Measurements from ENCODE around the gene PRDM11.
"Not testable (repeated sequence)": the region's sequence is repeated elsewhere in the genome, so short reads cannot be mapped to it uniquely, and the experiment has no call there.

PRDM11 gene

GRCh38 chr11:45146072-45147016, at the start of gene PRDM11:
TSS of gene PRDM11 (plus strand) at chr11:45146639. CDS start at chr11:45181767, 35,128 bp downstream.
- DNase-seq: peak; percentile 41 to 44

GRCh38 chr11:45097721-45098493, 48.5 kb upstream of the PRDM11 start:
- DNase-seq: no peak

- no peak for DNase-seq
Measured at GRCh38 chr11:45098929-45099328, 47.5 kb upstream of the PRDM11 start.

- DNase-seq: no peak
Measured at GRCh38 chr11:45100339-45100738, 46.1 kb upstream of the PRDM11 start.

- DNase-seq: no peak
Measured at GRCh38 chr11:45102361-45102809, 44.1 kb upstream of the PRDM11 start.

- peak in 1 of 2 experiments; percentile 61 for DNase-seq
Measured at GRCh38 chr11:45102810-45103621, 43.4 kb upstream of the PRDM11 start.

GRCh38 chr11:45104006-45104789, 42.2 kb upstream of the PRDM11 start:
- DNase-seq: no peak

- no peak for DNase-seq
Measured at GRCh38 chr11:45104790-45105084, 41.7 kb upstream of the PRDM11 start.

- peak; percentile 68 to 82 for DNase-seq
Measured at GRCh38 chr11:45105233-45105983, 41.0 kb upstream of the PRDM11 start.

GRCh38 chr11:45105984-45106375, 40.5 kb upstream of the PRDM11 start:
- no peak for DNase-seq

- no peak for DNase-seq
Measured at GRCh38 chr11:45106440-45106839, 40.0 kb upstream of the PRDM11 start.

- DNase-seq: no peak
Measured at GRCh38 chr11:45107029-45107428, 39.4 kb upstream of the PRDM11 start.

GRCh38 chr11:45108070-45109064, 38.1 kb upstream of the PRDM11 start:
- DNase-seq: no peak

- DNase-seq: no peak
Measured at GRCh38 chr11:45109400-45109799, 37.0 kb upstream of the PRDM11 start.

GRCh38 chr11:45110562-45110961, 35.9 kb upstream of the PRDM11 start:
- peak; percentile 62 to 81 for DNase-seq

GRCh38 chr11:45113807-45114206, 32.6 kb upstream of the PRDM11 start:
- DNase-seq: no peak

GRCh38 chr11:45127836-45128235, 18.6 kb upstream of the PRDM11 start:
- not testable (repeated sequence) for DNase-seq

GRCh38 chr11:45133878-45134277, 12.6 kb upstream of the PRDM11 start:
- no peak for DNase-seq

GRCh38 chr11:45141171-45141570, 5.3 kb upstream of the PRDM11 start:
- DNase-seq: no peak

- DNase-seq: no peak
Measured at GRCh38 chr11:45141631-45142030, 4.8 kb upstream of the PRDM11 start.
